ENCODE measurements around the gene MINDY3.

GRCh38 chr10:15849316-15849715, 11.0 kb downstream of the MINDY3 start:
- TF ChIP-seq FOXA2 (IDR thresholded peaks at IDR 0.05) (no peak), CTCF (IDR thresholded peaks at IDR 0.05; ENCODE audit: low read depth, low read length, missing input control) (no peak), JUND (IDR thresholded peaks at IDR 0.05) (no peak), ATF3 (IDR thresholded peaks at IDR 0.05) (no peak), TAF1 (conservative IDR thresholded peaks at IDR 0.05) (no peak), MAX (IDR thresholded peaks at IDR 0.05) (no peak), RAD21 (IDR thresholded peaks at IDR 0.05) (no peak), REST (IDR thresholded peaks at IDR 0.05) (no peak), RXRA (IDR thresholded peaks at IDR 0.05) (no peak), YY1 (IDR thresholded peaks at IDR 0.05) (no peak), EGR1 (IDR thresholded peaks at IDR 0.05; ENCODE audit: low read depth in 2 of 2) (no peak), ZBTB33 (IDR thresholded peaks at IDR 0.05) (no peak), FOXA1 (IDR thresholded peaks at IDR 0.05) (no peak)
